Activated B cell treated with CpG ODN at 0.5 μM for 24 hours (primary cell): ENCODE measurements around the gene TRDMT1. TPM values are rescaled to one million over a fixed set of nuclear protein-coding genes. Genes with fewer than 3 reads are reported as not detected.

Experiments
- ATAC-seq: fragments of 200-7000 bp; cut with Tn5 transposase; one replicate; pipeline ENCODE4 v1.10.0; 2021; ENCODE audit warnings: low read depth, mild to moderate bottlenecking, moderate library complexity
- CTCF ChIA-PET: fragments of 350-600 bp; sonication (Branson Sonifier 250); formaldehyde crosslinking; loops from one replicate; lab custom pipeline; 2021; ENCODE audit warnings: antibody characterized with exemption; lab: Charles Lee
- POLR2A ChIA-PET: fragments of 350-600 bp; sonication (Branson Sonifier 250); formaldehyde crosslinking; loops from one replicate; lab custom pipeline; 2021; ENCODE audit warnings: antibody characterized with exemption; lab: Charles Lee
- DNase-seq: peaks from one replicate; pipeline ENCODE4 v3.0.0; 2022
- H3K27ac Mint-ChIP-seq: one replicate; pipeline ENCODE4 v1.8.0; 2020; ENCODE audit warnings: mixed read lengths
- H3K27me3 Mint-ChIP-seq: one replicate; pipeline ENCODE4 v1.8.0; 2021; ENCODE audit warnings: mixed read lengths
- H3K36me3 Mint-ChIP-seq: one replicate; pipeline ENCODE4 v1.8.0; 2021; ENCODE audit warnings: low read depth, mixed read lengths
- H3K4me1 Mint-ChIP-seq: one replicate; pipeline ENCODE4 v1.8.0; 2021; ENCODE audit warnings: mixed read lengths
- H3K4me3 Mint-ChIP-seq: one replicate; pipeline ENCODE4 v1.8.0; 2020; ENCODE audit warnings: mild to moderate bottlenecking, mixed read lengths
- H3K9me3 Mint-ChIP-seq: one replicate; pipeline ENCODE4 v1.8.0; 2020; ENCODE audit warnings: mixed read lengths
- intact Hi-C: fragments of 100-400 bp; cut with micrococcal nuclease; formaldehyde crosslinking; loops from one replicate; pipeline ENCODE4 v1.15.1; 2024
- total RNA-seq: library from RNA; stranded (reverse); gene quantifications from 2 replicates; pipeline ENCODE4 v1.2.3, GENCODE V29; 2022
- TF ChIP-seq, protein P1 (sequence below): fragments of 200-600 bp; IDR thresholded peaks from one replicate; pipeline ENCODE4 v1.8.0; 2022; ENCODE audit warnings: antibody characterized with exemption, mild to moderate bottlenecking

Gene TRDMT1
- total RNA-seq, 1 donor from 2014 or later, result 19.9 TPM

DNA sequence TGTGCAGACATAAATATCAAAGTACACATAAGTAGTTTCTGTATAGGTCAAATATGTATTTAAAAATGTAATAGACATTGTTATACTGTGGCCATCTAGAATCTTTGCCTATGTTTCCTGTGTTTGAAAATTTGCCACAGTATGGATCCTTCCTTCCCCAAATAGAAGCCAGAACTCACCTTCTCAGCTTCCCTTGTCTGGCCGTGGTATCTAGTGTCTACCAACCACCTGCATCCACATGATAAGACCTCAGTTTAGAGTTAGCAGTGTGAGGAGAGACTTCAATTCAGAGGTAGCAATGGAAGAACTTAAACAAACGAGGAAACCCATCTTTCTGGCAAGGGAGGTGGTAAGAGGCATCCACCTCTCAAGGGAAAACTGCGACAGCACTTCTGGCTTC, 4.9 kb downstream of the TRDMT1 start:
- TF ChIP-seq, protein P1, sequence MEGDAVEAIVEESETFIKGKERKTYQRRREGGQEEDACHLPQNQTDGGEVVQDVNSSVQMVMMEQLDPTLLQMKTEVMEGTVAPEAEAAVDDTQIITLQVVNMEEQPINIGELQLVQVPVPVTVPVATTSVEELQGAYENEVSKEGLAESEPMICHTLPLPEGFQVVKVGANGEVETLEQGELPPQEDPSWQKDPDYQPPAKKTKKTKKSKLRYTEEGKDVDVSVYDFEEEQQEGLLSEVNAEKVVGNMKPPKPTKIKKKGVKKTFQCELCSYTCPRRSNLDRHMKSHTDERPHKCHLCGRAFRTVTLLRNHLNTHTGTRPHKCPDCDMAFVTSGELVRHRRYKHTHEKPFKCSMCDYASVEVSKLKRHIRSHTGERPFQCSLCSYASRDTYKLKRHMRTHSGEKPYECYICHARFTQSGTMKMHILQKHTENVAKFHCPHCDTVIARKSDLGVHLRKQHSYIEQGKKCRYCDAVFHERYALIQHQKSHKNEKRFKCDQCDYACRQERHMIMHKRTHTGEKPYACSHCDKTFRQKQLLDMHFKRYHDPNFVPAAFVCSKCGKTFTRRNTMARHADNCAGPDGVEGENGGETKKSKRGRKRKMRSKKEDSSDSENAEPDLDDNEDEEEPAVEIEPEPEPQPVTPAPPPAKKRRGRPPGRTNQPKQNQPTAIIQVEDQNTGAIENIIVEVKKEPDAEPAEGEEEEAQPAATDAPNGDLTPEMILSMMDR, result no peak
- no peaks in the 10 kb centered on the region for H3K27me3 Mint-ChIP-seq
- no peak overlapping the region for H3K4me3 Mint-ChIP-seq
- ATAC-seq (no peak), DNase-seq (no peak)
- no peak overlapping the region for H3K27ac Mint-ChIP-seq
- intact Hi-C loops, result no loop called here
- ChIA-PET POLR2A (interaction anchor here (0.9 to 1.1 kb wide), 2 partner anchors 9 to 33 kb away, joined by 3 to 4 read pairs; no protein-coding TSS in a partner anchor), CTCF (interaction anchor here (0.8 kb wide), 1 partner anchor 33 kb away, joined by 3 read pairs; no protein-coding TSS in a partner anchor)
- H3K36me3 Mint-ChIP-seq, result peaks cover 10% of the 10 kb centered on the region
- peaks cover 27% of the 10 kb centered on the region for H3K4me1 Mint-ChIP-seq
- no peaks in the 10 kb centered on the region for H3K9me3 Mint-ChIP-seq

- no peak overlapping the region for H3K4me3 Mint-ChIP-seq
- no peak for DNase-seq
- CTCF ChIA-PET, result interaction anchor here (0.8 kb wide), 1 partner anchor 34 kb away, joined by 3 read pairs; no protein-coding TSS in a partner anchor
Observed at GRCh38 chr10:17196045-17196444, 5.4 kb downstream of the TRDMT1 start.

DNA sequence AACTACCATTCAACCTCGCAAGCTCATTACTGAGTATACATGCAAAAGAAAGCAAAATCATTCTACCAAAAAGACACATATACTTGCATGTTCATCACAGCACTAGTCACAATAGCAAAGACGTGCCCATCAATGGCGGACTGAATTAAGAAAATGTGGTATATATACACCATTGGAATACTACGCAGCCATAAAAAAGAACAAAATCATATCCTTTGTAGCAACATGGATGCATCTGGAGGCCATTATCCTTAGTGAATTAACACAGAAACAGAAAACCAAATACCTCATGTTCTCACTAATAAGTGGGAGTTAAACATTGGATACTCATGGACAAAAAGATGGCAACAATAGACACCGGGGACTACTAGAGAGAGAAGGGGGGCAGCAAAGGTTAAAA, 6.4 kb downstream of the TRDMT1 start:
- intact Hi-C loops, result no loop called here
- DNase-seq (no peak), ATAC-seq (no peak)
- Mint-ChIP-seq H3K4me3 (no peak overlapping the region), H3K27ac (no peak overlapping the region), H3K27me3 (no peaks in the 10 kb centered on the region), H3K4me1 (peaks cover 13% of the 10 kb centered on the region), H3K36me3 (peaks cover 2% of the 10 kb centered on the region), H3K9me3 (no peaks in the 10 kb centered on the region)
- ChIA-PET CTCF (no interaction called here), POLR2A (interaction anchor here (1.6 kb wide), 1 partner anchor 34 kb away, joined by 17 read pairs; no protein-coding TSS in a partner anchor)
- TF ChIP-seq, protein P1, result no peak

More at GRCh38 chr10:17196045-17196444, 5.4 kb downstream of the TRDMT1 start:
- ATAC-seq, result no peak
- POLR2A ChIA-PET, result interaction anchor here (1.1 to 1.6 kb wide), 2 partner anchors 10 to 33 kb away, joined by 4 to 17 read pairs; no protein-coding TSS in a partner anchor
- Mint-ChIP-seq H3K4me1 (peaks cover 23% of the 10 kb centered on the region), H3K27ac (no peak overlapping the region), H3K27me3 (no peaks in the 10 kb centered on the region), H3K36me3 (peaks cover 5% of the 10 kb centered on the region), H3K9me3 (no peaks in the 10 kb centered on the region)
- intact Hi-C loops, result no loop called here
- TF ChIP-seq, protein P1, result no peak

DNA sequence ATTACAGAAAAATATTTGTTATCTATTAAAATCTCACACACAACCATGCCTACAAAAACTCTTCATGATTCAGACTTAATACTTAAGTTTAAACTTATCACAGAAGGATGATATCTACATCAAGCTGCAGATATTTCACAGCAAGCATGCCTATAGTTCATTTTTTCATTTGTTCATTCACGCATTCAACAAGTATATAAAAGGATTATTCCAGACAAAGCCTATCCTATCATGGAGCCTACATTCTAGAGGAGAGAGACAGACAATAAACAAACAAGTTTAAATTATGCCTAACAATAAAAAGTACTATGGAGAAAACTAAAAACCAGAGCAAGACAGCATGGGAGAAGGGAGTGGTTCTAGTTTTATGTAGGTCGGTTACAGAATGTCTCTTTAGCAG, 10.9 kb downstream of the TRDMT1 start:
- Mint-ChIP-seq H3K4me1 (peaks cover 4% of the 10 kb centered on the region), H3K4me3 (no peak overlapping the region), H3K27ac (no peak overlapping the region), H3K9me3 (no peaks in the 10 kb centered on the region), H3K27me3 (no peaks in the 10 kb centered on the region), H3K36me3 (no peaks in the 10 kb centered on the region)
- intact Hi-C loops, result loop anchor here (5.0 kb wide), 1 partner anchor 43 kb away; no protein-coding TSS in a partner anchor
- POLR2A ChIA-PET, result no interaction called here
- CTCF ChIA-PET, result no interaction called here
- DNase-seq, result no peak
- no peak for ATAC-seq
- TF ChIP-seq, protein P1, result no peak

GRCh38 chr10:17188644-17189172, 12.8 kb downstream of the TRDMT1 start:
- H3K27ac Mint-ChIP-seq, result no peak overlapping the region
- peaks cover 2% of the 10 kb centered on the region for H3K4me1 Mint-ChIP-seq
- ChIA-PET CTCF (no interaction called here), POLR2A (interaction anchor here (0.6 to 1.4 kb wide), 2 partner anchors 10 to 40 kb away, joined by 3 to 5 read pairs; no protein-coding TSS in a partner anchor)
- ATAC-seq, result no peak
- H3K4me3 Mint-ChIP-seq, result no peak overlapping the region
- no peaks in the 10 kb centered on the region for H3K9me3 Mint-ChIP-seq
- TF ChIP-seq, protein P1, result no peak
- H3K36me3 Mint-ChIP-seq, result no peaks in the 10 kb centered on the region
- DNase-seq, result no peak
- H3K27me3 Mint-ChIP-seq, result no peaks in the 10 kb centered on the region
- intact Hi-C loops, result loop anchor here (10.0 kb wide), 1 partner anchor 46 kb away; no protein-coding TSS in a partner anchor
